Ovary (tissue), 9 donors: ENCODE data around the gene SMCHD1. TPM values are rescaled to one million over a fixed set of nuclear protein-coding genes. Genes with fewer than 3 reads are reported as not detected.

Experiments
- DNase-seq, 5 donors: peaks; one replicate each; pipeline ENCODE4 v3.0.0-alpha.2; 2019 to 2020
- H3K27ac ChIP-seq, 2 donors: fragments of 200-600 bp; one replicate each; pipeline versions ENCODE4 v1.5.1 to v1.8.0; 2019 to 2022
- H3K27me3 ChIP-seq: fragments of 200-600 bp; one replicate; pipeline ENCODE4 v1.8.0; 2022
- H3K36me3 ChIP-seq: fragments of 200-600 bp; sonication (generic); one replicate; pipeline ENCODE4 v1.5.1; 2019
- H3K4me1 ChIP-seq: one replicate; pipeline ENCODE4 v1.8.1; 2013; ENCODE audit warnings: mild to moderate bottlenecking, moderate library complexity; ENCODE audit not compliant: insufficient read depth
- H3K4me3 ChIP-seq: fragments of 200-600 bp; sonication (generic); one replicate; pipeline ENCODE4 v1.5.1; 2017
- H3K9me3 ChIP-seq, 2 donors: fragments of 200-600 bp in 1 of 2; sonication (generic) in 1 of 2; one replicate each; pipeline versions ENCODE4 v1.5.1 to v1.8.1; 2013 to 2019; ENCODE audit warnings: mild to moderate bottlenecking in 1 of 2, moderate library complexity in 1 of 2
- CTCF ChIP-seq, 3 donors: fragments of 450-650 bp in 2 of 3; fragments of 200-600 bp in 1 of 3; IDR thresholded peaks; one replicate each; pipeline versions ENCODE4 v1.5.1 to v1.8.0; 2016 to 2022; ENCODE audit warnings: antibody characterized with exemption in 3 of 3, mild to moderate bottlenecking in 1 of 3
- EP300 ChIP-seq: sonication (generic); formaldehyde crosslinking; IDR thresholded peaks from one replicate; pipeline ENCODE4 v1.6.1; 2017; ENCODE audit warnings: antibody characterized with exemption
- POLR2A ChIP-seq: fragments of 450-650 bp; IDR thresholded peaks from one replicate; pipeline ENCODE4 v1.6.1; 2017; ENCODE audit warnings: antibody characterized with exemption, mild to moderate bottlenecking, moderate library complexity
- WGBS, 3 donors: extraction: QIAGEN DNeasy Blood & Tissue Kit in 1 of 3; methylation state at CpG; one replicate each; pipeline versions ENCODE4 v1.1.5 to v1.1.7; 2013 to 2017; 5-methylcytosine and 5-hydroxymethylcytosine counted together
- intact Hi-C, 4 donors: fragments of 100-400 bp; cut with DNase I; formaldehyde crosslinking; loops; one replicate each; pipeline versions ENCODE4 v1.11.0 to v1.15.1; 2022 to 2023
- polyA plus RNA-seq, 2 donors: library from polyadenylated mRNA; stranded (reverse); fragments of 200-250 nt in 1 of 2; fragments of 350-450 nt in 1 of 2; fragmentation: Illumina TruSeq in 1 of 2; extraction: RNeasy Lipid Tissue Mini Kit (QIAGEN cat#74804) in 1 of 2; gene quantifications; one replicate each; pipeline ENCODE4 v1.2.3, GENCODE V29; 2013 to 2014
- total RNA-seq, 7 donors: library from RNA; depleted of rRNA in 2 of 7; stranded (reverse); fragments of >200 nt in 2 of 7; fragmentation: NEBNext Ultra II Directional in 3 of 7; extraction: Animal tissue kit (Norgen Biotek cat#: 25700) in 3 of 7; gene quantifications; one replicate each; pipeline versions ENCODE4 v1.1.0 to v1.2.4, GENCODE V29; 2016 to 2023
- donor health status: DM: no; HTN: no; CAD: no; lungs with moderate emphysema.
- donor health status: DM: no; HTN: no; CAD: no.
- donor health status: Bipolar disorder and iron deficiency.
- donor health status: DM: yes; HTN: yes; CAD: no.
- donor health status: DM: no; HTN: no; CAD: no.
- donor health status: DM: yes; HTN: yes; CAD: no.

The SMCHD1 gene
- total and polyA plus RNA-seq, 9 donors, result 15.6 to 82.7 (median 50.9) TPM

- Histone ChIP-seq H3K4me1 (no peaks in the 10 kb centered on the region), H3K9me3 (no peaks in the 10 kb centered on the region), H3K36me3 (no peaks in the 10 kb centered on the region), H3K4me3 (no peak overlapping the region), H3K27ac (no peak overlapping the region), H3K27me3 (no peaks in the 10 kb centered on the region)
- intact Hi-C loops, result no loop called here
- WGBS, 3 donors, result 97% methylated on average over 2 of the region's 2 CpGs
- TF ChIP-seq EP300 (no peak), CTCF (IDR thresholded peaks at IDR 0.05) (no peak), POLR2A (no peak)
- no peak for DNase-seq
These were observed 168.4 kb downstream of the SMCHD1 start for GRCh38 chr18:2823966-2824365.

DNA sequence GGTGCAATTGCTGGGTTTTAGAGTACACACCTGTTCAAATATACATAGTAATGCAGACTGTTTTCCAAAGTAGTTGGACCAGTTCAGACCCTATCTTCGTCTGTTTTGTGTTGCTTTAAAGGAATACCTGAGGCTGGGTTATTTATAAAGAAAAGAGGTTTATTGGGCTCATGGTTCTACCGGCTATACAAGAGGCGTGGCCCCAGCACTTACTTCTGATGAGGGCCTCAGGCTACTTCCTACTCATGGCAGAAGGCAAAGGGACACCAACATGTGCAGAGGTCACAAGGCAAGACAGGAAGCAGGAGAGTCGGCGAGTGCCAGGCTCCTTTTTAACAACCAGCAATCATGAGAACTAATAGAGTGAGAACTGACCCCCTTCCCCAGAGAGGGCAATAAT is 169.3 kb downstream of the SMCHD1 start:
- WGBS, 3 donors, result 87 to 89% (median 87%) methylated on average over 5 of the region's 5 CpGs
- Histone ChIP-seq H3K27me3 (no peaks in the 10 kb centered on the region), H3K4me1 (no peaks in the 10 kb centered on the region), H3K27ac (no peak overlapping the region), H3K4me3 (no peak overlapping the region), H3K36me3 (no peaks in the 10 kb centered on the region), H3K9me3 (no peaks in the 10 kb centered on the region)
- no peak for DNase-seq
- intact Hi-C loops, result no loop called here
- TF ChIP-seq POLR2A, result no peak
- no peak for TF ChIP-seq CTCF (IDR thresholded peaks at IDR 0.05)
- TF ChIP-seq EP300, result no peak

DNA sequence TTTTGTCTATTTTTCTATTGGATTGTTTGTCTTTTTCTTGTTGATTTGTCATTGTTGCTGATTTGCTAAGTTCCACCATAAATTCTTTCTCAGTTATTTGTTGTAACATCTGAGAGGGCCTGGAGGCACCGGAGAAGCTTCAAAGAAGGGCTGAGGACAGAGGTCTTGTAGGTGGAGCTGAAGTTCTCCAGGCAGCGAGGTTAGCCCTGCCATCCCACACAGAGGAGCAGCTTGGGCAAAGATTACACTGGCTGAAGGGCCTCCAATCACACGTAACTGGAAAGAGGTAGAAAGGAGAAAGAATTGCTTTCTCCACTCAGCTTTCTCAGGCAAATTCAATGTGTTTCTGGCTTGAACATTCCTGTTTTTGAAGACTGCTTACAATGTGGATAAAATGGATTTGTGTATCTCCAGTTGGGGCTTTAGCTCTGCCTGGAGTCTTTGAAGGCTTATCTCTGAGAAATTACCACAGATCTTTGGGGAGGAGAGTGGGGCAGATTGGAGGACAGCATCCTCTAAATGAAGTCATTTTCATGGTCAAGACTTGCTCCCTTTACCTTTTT is 170.2 kb downstream of the SMCHD1 start:
- Histone ChIP-seq H3K4me1 (no peaks in the 10 kb centered on the region), H3K27ac (no peak overlapping the region), H3K36me3 (no peaks in the 10 kb centered on the region), H3K4me3 (no peak overlapping the region), H3K27me3 (no peaks in the 10 kb centered on the region), H3K9me3 (no peaks in the 10 kb centered on the region)
- TF ChIP-seq POLR2A (no peak), EP300 (no peak), CTCF (IDR thresholded peaks at IDR 0.05) (no peak)
- 73 to 86% (median 81%) methylated on average over 3 of the region's 3 CpGs for WGBS, 3 donors
- intact Hi-C loops, result no loop called here
- DNase-seq, result no peak

DNA sequence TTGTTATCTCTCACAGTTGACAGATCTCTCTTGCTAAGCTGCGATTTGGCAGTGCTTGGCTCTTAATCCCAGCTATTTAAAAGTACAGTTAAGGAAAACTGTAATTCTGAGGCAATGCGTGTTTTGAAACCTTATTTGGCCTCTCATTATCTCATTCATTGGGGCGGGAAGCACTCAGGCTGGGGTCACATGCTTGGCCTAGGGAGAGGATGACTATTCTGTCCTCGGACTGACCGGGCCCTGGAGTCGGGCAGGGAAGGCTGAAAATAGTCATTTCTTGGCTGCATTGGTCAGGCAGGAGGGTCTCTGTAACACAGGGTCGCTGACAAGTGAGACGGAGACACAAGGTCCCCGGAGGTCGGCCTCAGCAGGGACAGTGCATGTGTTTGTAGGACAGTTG is 171.1 kb downstream of the SMCHD1 start:
- intact Hi-C loops, result no loop called here
- Histone ChIP-seq H3K4me1 (no peaks in the 10 kb centered on the region), H3K4me3 (no peak overlapping the region), H3K9me3 (no peaks in the 10 kb centered on the region), H3K36me3 (no peaks in the 10 kb centered on the region), H3K27ac (no peak overlapping the region), H3K27me3 (no peaks in the 10 kb centered on the region)
- DNase-seq, result peak; percentile 26 to 56 (median 35)
- TF ChIP-seq CTCF (IDR thresholded peaks at IDR 0.05), result no peak
- no peak for TF ChIP-seq EP300
- 19 to 20% (median 19%) methylated on average over 10 of the region's 10 CpGs for WGBS, 3 donors
